Caki2 (cell line): ENCODE measurements around the gene MKRN2OS. TPM values are rescaled to one million over a fixed set of nuclear protein-coding genes. Genes with fewer than 3 reads are reported as not detected.
"Not testable (repeated sequence)": the region's sequence is repeated elsewhere in the genome, so short reads cannot be mapped to it uniquely, and the experiment has no call there.

Experiments used
- DNase-seq: peaks from one replicate; pipeline ENCODE4 v3.0.0-alpha.2; 2015; ENCODE audit warnings: low read depth
- in situ Hi-C: cut with HindIII; loops from 2 replicates; pipeline ENCODE4 v1.10.0; 2016; ENCODE audit warnings: low sequenced_read_pairs, low pct_unique_long_range_greater_than_20kb, mixed read lengths
- total RNA-seq: library from RNA; depleted of rRNA; stranded (reverse); fragments of >200 nt; shearing (Covaris generic); gene quantifications from 2 replicates; pipeline ENCODE4 v1.2.3, GENCODE V29; 2014; ENCODE audit warnings: low replicate concordance

Gene MKRN2OS
- total RNA-seq, 1 experiment from 2014 or later: not detected

GRCh38 chr3:12569836-12570235 lies 24.5 kb upstream of the MKRN2OS start:
- in situ Hi-C loops: no loop called here
- no peak for DNase-seq

- no peak for DNase-seq
- in situ Hi-C loops: no loop called here
Measured at GRCh38 chr3:12568747-12569146, 23.4 kb upstream of the MKRN2OS start.

GRCh38 chr3:12566976-12567375 lies 21.7 kb upstream of the MKRN2OS start:
- DNase-seq: no peak
- in situ Hi-C loops: no loop called here

GRCh38 chr3:12562451-12562850 lies 17.2 kb upstream of the MKRN2OS start:
- DNase-seq: no peak
- in situ Hi-C loops: no loop called here

GRCh38 chr3:12561397-12561796 lies 16.1 kb upstream of the MKRN2OS start:
- in situ Hi-C loops: no loop called here
- DNase-seq: no peak

- in situ Hi-C loops: no loop called here
- no peak for DNase-seq
Measured at GRCh38 chr3:12560505-12561190, 15.3 kb upstream of the MKRN2OS start.

- in situ Hi-C loops: no loop called here
- DNase-seq: no peak
Measured at GRCh38 chr3:12559520-12559919, 14.2 kb upstream of the MKRN2OS start.

- in situ Hi-C loops: no loop called here
Measured at GRCh38 chr3:12558706-12559105, 13.4 kb upstream of the MKRN2OS start.

GRCh38 chr3:12557473-12558100 lies 12.3 kb upstream of the MKRN2OS start:
- in situ Hi-C loops: no loop called here
- no peak for DNase-seq

More at GRCh38 chr3:12558706-12559105, 13.4 kb upstream of the MKRN2OS start:
- DNase-seq: no peak

GRCh38 chr3:12556690-12557472 lies 11.6 kb upstream of the MKRN2OS start, which contains the start of gene MKRN2:
MKRN2 (plus strand) TSS chr3:12557087; CDS start chr3:12557151, 64 bp downstream.
- in situ Hi-C loops: no loop called here
- peak; percentile 83 for DNase-seq

GRCh38 chr3:12556314-12556689 lies 11.0 kb upstream of the MKRN2OS start:
- in situ Hi-C loops: no loop called here
- no peak for DNase-seq

GRCh38 chr3:12553921-12554391 lies 8.7 kb upstream of the MKRN2OS start:
- in situ Hi-C loops: no loop called here
- no peak for DNase-seq

- in situ Hi-C loops: no loop called here
- DNase-seq: no peak
Measured at GRCh38 chr3:12549971-12550760, 4.9 kb upstream of the MKRN2OS start.

GRCh38 chr3:12544652-12545472 lies 437 bp downstream of the MKRN2OS start:
- no peak for DNase-seq
- in situ Hi-C loops: no loop called here

- DNase-seq, in situ Hi-C loops: not testable (repeated sequence)
Measured at GRCh38 chr3:12543497-12543896, 1.8 kb downstream of the MKRN2OS start.

GRCh38 chr3:12541625-12542024 lies 3.7 kb downstream of the MKRN2OS start:
- in situ Hi-C loops: no loop called here
- no peak for DNase-seq

- DNase-seq: no peak
- in situ Hi-C loops: no loop called here
Measured at GRCh38 chr3:12536423-12536822, 8.9 kb downstream of the MKRN2OS start.

- in situ Hi-C loops: no loop called here
- DNase-seq: no peak
Measured at GRCh38 chr3:12532182-12532581, 13.1 kb downstream of the MKRN2OS start.
